Ovary (tissue), 3 donors: Measurements from ENCODE around the gene GRK7.

Experiments used
- POLR2A ChIP-seq: fragments of 450-650 bp; IDR thresholded peaks from one replicate; pipeline ENCODE4 v1.6.1; 2017; ENCODE audit warnings: antibody characterized with exemption, mild to moderate bottlenecking, moderate library complexity
- TF ChIP-seq, protein P1 (sequence below), 3 donors: fragments of 450-650 bp in 2 of 3; fragments of 200-600 bp in 1 of 3; IDR thresholded peaks; one replicate each; pipeline versions ENCODE4 v1.5.1 to v1.8.0; 2016 to 2022; ENCODE audit warnings: antibody characterized with exemption in 3 of 3, mild to moderate bottlenecking in 1 of 3
- donor health status: DM: no; HTN: no; CAD: no.

DNA sequence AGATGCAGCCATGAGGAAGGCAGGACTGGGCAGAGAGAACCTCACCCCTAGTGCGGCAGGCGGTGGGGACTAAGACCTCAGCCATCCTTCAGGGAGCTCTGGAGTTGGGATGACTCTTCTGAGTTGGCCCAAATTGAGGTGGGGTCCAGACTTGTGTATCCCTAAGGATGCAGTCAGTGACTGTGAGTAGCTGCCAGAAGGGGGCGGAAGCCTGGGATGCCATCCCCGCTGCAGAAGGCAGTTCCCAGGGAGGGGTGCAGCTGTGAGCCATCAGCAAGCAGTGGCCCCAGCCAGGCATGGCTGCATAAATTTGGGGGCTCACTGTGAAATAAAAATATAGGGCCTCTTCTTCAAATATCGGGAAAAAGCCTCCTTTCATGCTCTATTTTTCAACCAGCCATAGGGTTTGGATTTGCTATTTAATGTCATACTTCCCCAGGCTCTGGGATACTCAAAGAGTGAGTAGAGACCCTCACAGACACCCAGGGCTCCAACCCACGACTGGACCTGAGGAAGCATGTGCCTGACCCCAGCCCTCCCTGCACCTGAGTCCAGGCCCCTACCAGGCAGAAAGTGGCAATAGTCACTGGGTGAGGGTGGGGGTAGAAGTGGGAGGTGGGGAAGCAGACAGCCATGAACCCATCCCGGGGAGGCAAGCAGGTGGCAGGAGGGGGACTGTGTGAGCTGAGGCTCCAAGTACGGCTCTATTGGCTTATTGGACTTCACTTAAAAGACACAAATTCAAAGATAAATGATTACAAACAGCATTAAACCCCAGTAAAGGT, 30.5 kb downstream of the GRK7 start:
- TF ChIP-seq POLR2A: no peak
- TF ChIP-seq, protein P1, sequence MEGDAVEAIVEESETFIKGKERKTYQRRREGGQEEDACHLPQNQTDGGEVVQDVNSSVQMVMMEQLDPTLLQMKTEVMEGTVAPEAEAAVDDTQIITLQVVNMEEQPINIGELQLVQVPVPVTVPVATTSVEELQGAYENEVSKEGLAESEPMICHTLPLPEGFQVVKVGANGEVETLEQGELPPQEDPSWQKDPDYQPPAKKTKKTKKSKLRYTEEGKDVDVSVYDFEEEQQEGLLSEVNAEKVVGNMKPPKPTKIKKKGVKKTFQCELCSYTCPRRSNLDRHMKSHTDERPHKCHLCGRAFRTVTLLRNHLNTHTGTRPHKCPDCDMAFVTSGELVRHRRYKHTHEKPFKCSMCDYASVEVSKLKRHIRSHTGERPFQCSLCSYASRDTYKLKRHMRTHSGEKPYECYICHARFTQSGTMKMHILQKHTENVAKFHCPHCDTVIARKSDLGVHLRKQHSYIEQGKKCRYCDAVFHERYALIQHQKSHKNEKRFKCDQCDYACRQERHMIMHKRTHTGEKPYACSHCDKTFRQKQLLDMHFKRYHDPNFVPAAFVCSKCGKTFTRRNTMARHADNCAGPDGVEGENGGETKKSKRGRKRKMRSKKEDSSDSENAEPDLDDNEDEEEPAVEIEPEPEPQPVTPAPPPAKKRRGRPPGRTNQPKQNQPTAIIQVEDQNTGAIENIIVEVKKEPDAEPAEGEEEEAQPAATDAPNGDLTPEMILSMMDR (IDR thresholded peaks at IDR 0.05): no peak
